Left cardiac atrium (tissue), 4 donors: ENCODE measurements around the gene CWH43. TPM values are rescaled to one million over a fixed set of nuclear protein-coding genes. Genes with fewer than 3 reads are reported as not detected.
"Not testable (repeated sequence)": the region's sequence is repeated elsewhere in the genome, so short reads cannot be mapped to it uniquely, and the experiment has no call there.

Experiments
- ATAC-seq, 2 donors: fragments of 200-7000 bp; cut with Tn5 transposase; one replicate each; pipeline ENCODE4 v1.9.1; 2020; ENCODE audit warnings: mild to moderate bottlenecking in 2 of 2, moderate library complexity in 2 of 2
- DNase-seq: peaks from one replicate; pipeline ENCODE4 v3.0.0-alpha.2; 2020
- intact Hi-C, 2 donors: fragments of 100-400 bp; cut with DNase I; formaldehyde crosslinking; loops; one replicate each; pipeline versions ENCODE4 v1.14.1 to v1.15.1; 2022 to 2023
- total RNA-seq, 2 donors: library from RNA; stranded (reverse); fragmentation: NEBNext Ultra II Directional; extraction: Animal tissue kit (Norgen Biotek cat#: 25700); gene quantifications; one replicate each; pipeline ENCODE4 v1.2.1, GENCODE V29; 2021
- donor health status: DM: no; HTN: yes; CAD: no.
- donor health status: DM: no; HTN: yes; CAD: no; lungs with severe emphysema.
- donor health status: DM: yes; HTN: yes; CAD: no.
- donor health status: Dilated cardiomyopathy.

Gene CWH43
- total RNA-seq, 2 donors from 2014 or later: not detected

GRCh38 chr4:49109567-49110166 is 123.6 kb downstream of the CWH43 start:
- peak; percentile 45 to 68 for ATAC-seq
- not testable (repeated sequence) for DNase-seq
- intact Hi-C loops: loop anchor here in 1 of 2 donors (10.0 kb wide), 1 partner anchor 45 kb away; no protein-coding TSS in a partner anchor

- peak; percentile 71 to 77 for ATAC-seq
- intact Hi-C loops, DNase-seq: not testable (repeated sequence)
Measured at GRCh38 chr4:49110579-49110978, 124.5 kb downstream of the CWH43 start.

Other genes starting within 250 kb of the CWH43 start
- gene FRYL, start 206.0 kb upstream of the CWH43 start, total RNA-seq: 10 to 100 TPM; 38.8 to 41.3 TPM
- gene OCIAD1, start 155.2 kb upstream of the CWH43 start, total RNA-seq: 100 to 1,000 TPM; 128 to 149 TPM
- gene OCIAD2, start 79.5 kb upstream of the CWH43 start, total RNA-seq: 10 to 100 TPM in 1 of 2 donors, 1 to 10 TPM in 1; 9.2 to 17.8 TPM